ENCODE results near the gene DEXI.

Gene DEXI

GRCh38 chr16:10942352-10943063 lies at the start of gene DEXI:
DEXI (minus strand) TSS chr16:10942468; CDS start chr16:10942005, 463 bp downstream.
- peak; percentile 90 for DNase-seq

GRCh38 chr16:10990378-10990777 lies 48.1 kb upstream of the DEXI start:
- no peak for DNase-seq

- DNase-seq = no peak
Observed at GRCh38 chr16:10989559-10989958, 47.3 kb upstream of the DEXI start.

- DNase-seq = no peak
Observed at GRCh38 chr16:10988879-10989278, 46.6 kb upstream of the DEXI start.

GRCh38 chr16:10988164-10988803 lies 46.0 kb upstream of the DEXI start:
- no peak for DNase-seq

- no peak for DNase-seq
Observed at GRCh38 chr16:10987361-10988163, 45.3 kb upstream of the DEXI start.

- peak; percentile 63 for DNase-seq
Observed at GRCh38 chr16:10984509-10984908, 42.2 kb upstream of the DEXI start.

GRCh38 chr16:10983159-10983558 lies 40.9 kb upstream of the DEXI start:
- no peak for DNase-seq

- peak; percentile 65 for DNase-seq
Observed at GRCh38 chr16:10982465-10983150, 40.3 kb upstream of the DEXI start.

GRCh38 chr16:10981697-10982216 lies 39.5 kb upstream of the DEXI start:
- DNase-seq = no peak

- no peak for DNase-seq
Observed at GRCh38 chr16:10980813-10981212, 38.5 kb upstream of the DEXI start.

- no peak for DNase-seq
Observed at GRCh38 chr16:10979717-10980601, 37.7 kb upstream of the DEXI start.

- DNase-seq = no peak
Observed at GRCh38 chr16:10978871-10979446, 36.7 kb upstream of the DEXI start.

- DNase-seq = no peak
Observed at GRCh38 chr16:10978124-10978523, 35.9 kb upstream of the DEXI start.

- no peak for DNase-seq
Observed at GRCh38 chr16:10976634-10977033, 34.4 kb upstream of the DEXI start.

- DNase-seq = no peak
Observed at GRCh38 chr16:10972819-10973464, 30.7 kb upstream of the DEXI start.

- DNase-seq = no peak
Observed at GRCh38 chr16:10972108-10972818, 30.0 kb upstream of the DEXI start.

GRCh38 chr16:10971560-10971961 lies 29.3 kb upstream of the DEXI start:
- peak; percentile 89 for DNase-seq

- no peak for DNase-seq
Observed at GRCh38 chr16:10970065-10970464, 27.8 kb upstream of the DEXI start.

- no peak for DNase-seq
Observed at GRCh38 chr16:10969615-10970014, 27.3 kb upstream of the DEXI start.

Data from fibroblast of skin of right quadriceps (primary cell).